HG02763 (cell line): ENCODE data around the gene TUBA3E.
A peak's percentile ranks its signal among the peaks of the same experiment; 100 is the strongest.
"Not testable (repeated sequence)": the region's sequence is repeated elsewhere in the genome, so short reads cannot be mapped to it uniquely, and the experiment has no call there.

Experiments
- ATAC-seq: cut with Tn5 transposase; IDR thresholded peaks from one replicate; pipeline ENCODE4 v1.9.1; 2021; ENCODE audit warnings: mild to moderate bottlenecking, moderate library complexity; ENCODE audit not compliant: unreplicated experiment

The TUBA3E gene

DNA sequence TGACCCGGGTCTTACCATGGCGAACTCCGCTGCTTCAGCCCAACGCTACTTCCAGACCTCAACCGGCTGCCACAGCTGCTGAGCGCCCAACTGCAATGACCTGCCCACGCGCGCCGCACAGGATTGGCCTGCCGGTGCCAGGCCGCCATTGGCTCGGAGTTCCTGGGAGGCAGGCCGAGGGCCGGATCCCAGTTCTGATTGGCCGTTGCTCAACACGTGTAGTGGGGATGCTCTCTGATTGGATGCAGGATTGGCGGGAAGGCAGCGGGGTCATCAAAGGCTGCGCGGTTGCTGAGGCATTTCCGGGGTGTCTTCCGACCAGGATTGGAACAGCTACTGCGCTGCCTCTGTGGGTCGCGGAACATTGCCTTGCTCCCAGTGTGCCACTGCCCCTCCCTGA lies at the start of gene TUBA3E:
TUBA3E (minus strand) TSS at position 97 of the 400 bp plus-strand sequence; CDS start at position 18, 79 bp downstream.
- no peak for ATAC-seq

DNA sequence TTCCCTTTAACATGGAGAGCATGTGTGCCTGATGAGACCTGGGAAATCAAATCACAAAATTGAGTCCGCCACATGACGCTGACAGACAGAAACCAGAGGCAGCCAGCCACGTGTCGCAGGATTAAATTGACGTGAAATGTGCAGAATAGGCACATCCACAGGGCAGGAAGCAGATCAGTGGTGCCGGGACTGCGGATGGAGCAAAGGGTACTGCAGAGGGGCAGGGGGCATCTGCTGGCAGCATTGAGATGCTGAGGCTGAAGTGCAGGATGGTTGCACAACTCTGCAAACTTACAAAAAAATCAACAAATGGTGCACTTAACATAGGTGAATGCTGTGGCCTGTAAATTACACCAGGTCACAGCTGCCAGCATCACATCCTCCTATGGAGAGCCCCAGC lies 48.2 kb upstream of the TUBA3E start:
- no peak for ATAC-seq

DNA sequence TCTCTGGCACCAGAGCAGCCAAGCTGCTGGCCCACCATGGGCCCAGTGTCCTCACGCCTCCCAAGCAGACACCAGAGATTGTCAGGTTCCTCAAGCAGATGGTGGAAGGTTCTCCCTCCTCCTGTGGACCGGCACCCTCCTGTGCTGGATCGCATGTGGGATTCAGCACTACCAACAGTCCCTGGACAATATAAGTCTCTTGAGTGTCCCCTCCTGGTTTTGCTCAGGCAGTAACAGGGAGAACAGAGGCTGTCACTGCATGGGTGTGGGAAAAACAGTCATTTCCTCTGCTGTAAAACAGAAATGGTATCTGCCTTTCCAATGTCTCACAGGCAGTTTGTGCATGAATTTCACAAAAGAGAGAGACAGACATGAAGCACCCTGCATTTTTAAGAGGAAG lies 47.7 kb upstream of the TUBA3E start:
- no peak for ATAC-seq

DNA sequence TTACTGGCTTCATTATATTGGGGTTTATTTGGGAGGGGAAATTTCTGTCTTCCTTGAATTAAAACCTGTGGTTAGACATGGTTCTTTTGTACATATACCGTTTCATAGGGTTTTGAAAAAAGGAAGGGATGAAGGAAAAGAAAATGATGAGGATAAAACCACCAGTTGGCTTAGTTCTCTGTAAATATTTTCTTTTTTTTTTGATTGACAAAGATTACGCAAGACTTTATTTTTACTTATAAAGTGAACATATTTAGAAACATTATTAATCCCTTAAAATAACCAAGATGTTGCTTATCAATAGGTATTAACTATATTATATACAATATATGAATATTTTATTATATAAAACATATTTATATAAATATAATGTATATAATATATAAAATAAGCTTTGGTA lies 45.1 kb upstream of the TUBA3E start:
- ATAC-seq = no peak

DNA sequence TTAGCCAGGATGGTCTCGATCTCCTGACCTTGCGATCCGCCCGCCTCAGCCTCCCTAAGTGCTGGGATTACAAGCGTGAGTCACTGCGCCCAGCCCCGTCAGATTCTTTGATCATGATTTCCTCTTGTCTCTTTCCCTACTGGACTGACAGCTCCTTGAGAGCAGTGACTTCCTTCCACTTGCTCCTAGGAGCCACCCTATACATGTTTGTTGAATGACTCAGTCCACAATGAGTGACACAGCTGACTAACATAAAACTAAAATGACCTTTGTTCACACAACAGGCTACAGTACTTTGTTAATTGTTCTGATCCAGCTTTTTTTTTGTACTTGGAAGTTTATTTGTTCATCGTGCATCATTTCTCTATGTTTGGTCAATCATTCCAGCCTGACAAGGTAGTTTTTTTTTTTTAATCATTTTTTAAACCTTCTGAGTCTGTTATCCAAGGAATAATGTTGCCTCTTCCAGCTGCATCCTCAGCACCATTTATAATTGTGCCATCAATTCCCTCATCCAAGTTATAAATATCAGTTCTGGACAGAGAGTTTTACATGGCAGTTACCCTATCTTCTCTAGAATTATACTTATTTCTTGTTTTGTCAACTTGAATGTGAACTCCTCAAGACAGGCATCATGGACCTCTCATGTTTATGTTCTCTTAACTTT lies 42.9 kb upstream of the TUBA3E start:
- no peak for ATAC-seq

DNA sequence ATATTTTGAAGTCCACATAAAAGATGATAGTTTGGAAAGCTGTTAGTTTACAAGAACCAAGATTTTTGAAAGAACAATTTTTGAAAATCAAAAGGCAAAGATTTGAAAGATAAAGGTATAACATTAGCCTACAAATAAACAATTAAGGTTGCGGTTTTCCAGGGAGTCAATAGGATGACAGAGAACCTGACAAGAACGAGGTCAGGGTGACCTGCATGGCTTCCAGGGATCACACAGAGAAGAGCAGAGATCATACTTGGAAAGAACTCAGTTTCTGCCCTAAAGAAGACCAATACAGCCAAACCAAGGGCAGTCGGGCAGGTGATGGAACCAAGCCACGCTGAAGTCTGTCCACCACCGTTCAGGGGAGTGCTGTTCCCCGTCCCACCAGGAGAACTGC lies 41.3 kb upstream of the TUBA3E start:
- not testable (repeated sequence) for ATAC-seq

DNA sequence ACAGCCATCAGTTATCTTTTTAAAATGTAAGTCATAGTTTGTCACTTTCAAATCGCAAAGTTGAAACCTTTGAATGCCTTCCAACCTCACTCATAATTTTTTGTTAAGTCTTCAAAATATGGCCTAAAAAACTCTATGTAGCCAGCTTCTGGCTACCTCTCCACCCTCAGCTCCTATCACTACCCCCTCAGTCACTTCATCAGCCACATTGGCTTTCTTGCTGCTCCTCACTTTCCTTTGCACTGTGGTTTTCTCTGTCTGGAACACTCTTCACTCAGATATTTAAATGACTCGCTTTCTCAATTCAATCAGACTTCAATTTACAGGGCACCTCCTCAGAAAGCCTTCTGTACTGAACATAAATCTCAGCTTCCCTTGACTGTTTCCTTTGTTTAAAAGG lies 34.8 kb upstream of the TUBA3E start:
- not testable (repeated sequence) for ATAC-seq

DNA sequence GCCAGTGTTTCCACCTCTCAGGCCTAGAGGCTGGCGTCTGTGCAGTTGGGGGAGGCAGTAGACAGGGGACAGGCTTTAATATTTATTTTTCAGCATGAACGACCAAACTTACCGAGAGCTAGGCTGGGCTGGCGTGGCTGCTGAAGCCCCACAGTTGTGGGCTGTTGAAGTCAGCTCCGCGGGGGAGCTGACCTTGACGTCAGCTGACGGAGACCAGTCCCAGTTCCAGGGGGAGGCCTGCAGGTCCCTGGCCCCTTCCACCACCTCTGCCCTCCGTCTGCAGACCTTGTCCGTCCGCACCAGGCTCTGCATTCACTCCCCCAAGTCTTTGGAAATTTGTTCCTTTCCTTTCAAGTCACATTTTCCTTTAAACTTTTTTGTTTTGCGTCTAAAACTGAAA lies 33.4 kb upstream of the TUBA3E start:
- no peak for ATAC-seq

DNA sequence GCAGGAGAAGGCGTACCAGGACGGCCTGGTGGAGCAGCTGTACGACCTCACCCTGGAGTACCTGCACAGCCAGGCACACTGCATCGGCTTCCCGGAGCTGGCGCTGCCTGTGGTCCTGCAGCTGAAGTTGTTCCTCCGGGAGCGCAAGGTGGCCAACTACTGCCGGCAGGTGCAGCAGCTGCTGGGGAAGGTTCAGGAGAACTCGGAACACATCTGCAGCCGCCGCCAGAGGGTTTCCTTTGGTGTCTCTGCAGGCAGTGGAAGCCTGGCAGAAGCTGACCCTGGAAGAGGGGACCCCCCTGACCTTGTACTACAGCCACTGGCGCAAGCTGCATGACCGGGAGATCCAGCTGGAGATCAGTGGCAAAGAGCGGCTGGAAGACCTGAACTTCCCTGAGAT lies 32.7 kb upstream of the TUBA3E start:
- ATAC-seq = not testable (repeated sequence)

DNA sequence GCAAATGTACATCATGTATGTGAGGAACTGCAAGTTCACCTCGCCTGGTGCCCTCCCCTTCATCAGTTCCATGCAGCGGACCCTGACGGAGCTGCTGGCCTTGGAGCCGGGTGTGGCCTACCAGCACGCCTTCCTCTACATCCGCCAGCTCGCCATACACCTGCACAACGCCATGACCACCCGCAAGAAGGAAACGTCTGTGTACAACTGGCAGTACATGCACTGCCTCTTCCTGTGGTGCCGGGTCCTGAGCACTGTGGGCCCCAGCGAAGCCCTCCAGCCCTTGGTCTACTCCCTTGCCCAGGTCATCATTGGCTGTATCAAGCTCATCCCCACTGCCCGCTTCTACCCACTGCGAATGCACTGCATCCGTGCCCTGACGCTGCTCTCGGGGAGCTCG lies 32.1 kb upstream of the TUBA3E start:
- not testable (repeated sequence) for ATAC-seq

DNA sequence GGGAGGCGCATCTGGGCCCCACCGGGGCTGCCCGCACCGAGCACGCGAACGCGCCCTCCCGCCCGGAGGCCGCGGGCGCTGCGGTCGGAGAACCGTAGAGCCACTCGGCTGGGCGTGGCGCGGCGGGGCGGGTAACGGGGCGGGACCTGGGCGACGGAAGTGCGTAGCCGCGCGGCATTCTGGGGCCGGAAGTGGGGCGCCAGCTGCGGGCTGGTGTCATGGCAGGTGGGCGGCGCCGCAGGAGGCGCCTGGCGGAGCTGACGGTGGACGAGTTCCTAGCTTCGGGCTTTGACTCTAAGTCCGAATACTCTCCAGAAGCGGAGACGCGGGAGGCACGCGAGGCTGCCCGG lies 30.9 kb upstream of the TUBA3E start:
- peak; percentile 89 for ATAC-seq

DNA sequence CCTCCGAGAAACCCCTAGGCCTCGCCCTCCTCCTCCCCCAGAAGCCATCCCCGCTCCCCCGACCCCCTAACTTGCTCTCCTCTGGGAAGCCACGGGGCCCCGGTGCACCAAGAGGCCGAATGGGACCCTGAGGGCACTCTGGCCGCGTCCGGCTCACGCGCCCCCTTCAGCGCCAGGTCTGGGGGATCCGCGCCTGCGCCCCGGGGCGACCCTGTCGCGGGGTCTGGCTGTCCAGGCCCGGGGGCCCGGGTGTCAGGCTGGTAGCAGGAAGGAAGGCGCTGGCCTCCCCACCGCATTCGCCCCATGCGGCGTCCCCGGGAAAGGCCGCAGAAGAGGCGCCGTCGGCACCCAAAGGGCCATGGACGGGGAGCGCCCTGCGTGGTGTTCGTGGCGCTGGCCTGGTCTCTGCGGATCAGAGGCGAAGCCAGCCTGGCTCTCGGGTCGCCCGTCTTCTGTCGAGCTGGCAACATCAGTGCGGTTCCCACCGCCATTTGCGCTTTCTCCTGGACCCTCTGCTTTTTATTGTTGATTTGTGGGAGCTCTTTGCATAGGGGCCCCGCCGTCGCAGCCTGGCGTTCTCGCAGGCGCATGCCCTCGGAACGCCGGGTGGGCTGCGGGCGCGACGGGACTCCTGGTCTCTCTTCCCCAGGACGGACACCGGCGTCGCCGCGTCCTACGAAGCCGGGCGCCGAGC lies 30.4 kb upstream of the TUBA3E start:
- ATAC-seq = not testable (repeated sequence)

DNA sequence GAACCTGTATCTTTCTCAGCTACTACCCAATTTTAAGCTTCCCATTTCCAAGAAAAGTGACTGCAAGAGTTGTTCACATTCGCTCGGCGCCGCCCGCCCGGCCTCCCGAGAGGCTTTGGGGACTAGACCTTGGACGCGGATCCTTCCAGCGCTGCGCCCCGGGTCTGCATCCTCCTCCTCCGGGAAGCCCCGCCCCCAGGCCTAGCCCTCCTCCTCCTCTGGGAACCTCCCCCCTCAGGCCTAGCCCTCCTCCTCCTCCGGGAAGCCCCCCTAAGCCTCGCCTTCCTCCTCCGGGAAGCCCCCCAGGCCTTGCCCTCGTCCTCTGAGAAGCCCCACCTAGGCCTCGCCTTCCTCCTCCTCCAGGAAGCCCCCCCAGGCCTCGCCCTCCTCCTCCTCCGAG lies 29.8 kb upstream of the TUBA3E start:
- ATAC-seq = not testable (repeated sequence)

DNA sequence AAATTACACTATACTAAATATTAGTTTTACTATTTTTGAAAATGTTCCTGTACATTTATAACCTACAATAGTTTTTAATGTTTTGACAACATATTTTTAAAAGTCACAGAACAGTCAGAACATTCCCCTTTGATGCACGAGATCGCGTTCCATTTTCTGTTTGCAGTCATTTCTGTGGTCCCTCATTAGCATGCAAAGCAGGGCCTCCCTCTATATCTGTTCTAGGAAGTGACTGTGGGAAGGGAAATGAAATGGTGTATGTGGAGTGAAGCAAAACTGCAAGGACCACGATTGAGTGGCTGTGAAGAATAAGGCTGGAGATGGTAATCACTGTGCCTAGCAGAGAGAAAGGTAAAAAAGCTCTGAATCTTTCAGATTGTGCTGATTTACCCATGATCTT lies 24.3 kb upstream of the TUBA3E start:
- ATAC-seq = peak; percentile 82

DNA sequence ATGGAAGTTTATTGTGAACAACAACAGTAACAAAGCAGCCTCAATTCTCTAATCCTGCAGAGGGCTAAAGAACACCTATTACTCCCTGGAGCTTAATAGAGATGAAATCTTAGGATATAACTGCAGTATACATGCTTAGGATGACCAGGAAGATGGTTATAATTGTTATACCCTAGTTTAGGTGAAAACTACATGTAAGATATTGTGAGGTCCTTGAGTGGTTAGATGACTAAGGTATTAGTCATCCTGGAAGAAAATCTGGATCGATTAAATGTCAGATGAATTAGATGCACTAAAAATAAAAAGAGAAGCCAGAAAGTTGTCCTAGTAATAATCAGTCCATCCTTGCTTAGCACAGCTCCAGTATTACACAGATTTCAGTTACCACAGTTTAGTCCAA lies 22.3 kb upstream of the TUBA3E start:
- not testable (repeated sequence) for ATAC-seq

DNA sequence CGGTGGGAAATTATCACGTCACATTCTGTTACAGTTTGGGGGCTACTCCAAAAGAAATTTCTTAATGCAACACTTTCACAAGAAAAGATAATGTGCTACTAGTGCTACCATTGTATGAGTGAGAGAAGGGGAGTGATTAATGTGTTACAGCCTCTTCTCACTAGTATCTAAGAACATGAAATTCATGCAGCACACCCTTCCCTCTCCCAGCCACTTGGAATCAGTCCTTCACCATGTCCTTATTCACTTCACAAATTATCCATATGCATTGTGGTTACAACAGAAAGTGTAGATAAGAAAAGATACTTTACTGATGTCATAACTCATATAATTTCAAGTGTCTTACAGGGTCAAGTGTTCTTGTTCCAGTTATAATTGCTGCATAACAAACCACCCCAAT lies 20.9 kb upstream of the TUBA3E start:
- not testable (repeated sequence) for ATAC-seq

DNA sequence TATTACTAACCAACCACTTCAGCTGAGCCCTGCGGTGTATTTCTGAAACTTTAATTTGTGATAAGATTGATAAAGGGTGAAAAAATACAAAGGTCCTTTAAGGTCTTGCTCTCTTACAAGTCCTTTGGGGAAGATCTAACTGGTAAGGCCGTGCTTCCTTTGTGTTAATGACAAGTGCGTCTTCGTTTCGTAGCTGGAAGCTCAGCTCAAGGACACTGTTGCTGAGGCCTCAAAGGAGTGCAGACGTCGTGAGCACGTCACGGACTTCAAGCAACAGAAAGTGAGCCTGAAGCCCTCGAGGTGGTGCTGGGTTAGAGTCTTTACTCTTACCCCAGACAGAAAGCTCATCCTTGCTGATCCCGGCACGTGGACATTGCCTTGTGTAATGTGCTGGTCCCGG lies 8.8 kb upstream of the TUBA3E start:
- ATAC-seq = not testable (repeated sequence)

DNA sequence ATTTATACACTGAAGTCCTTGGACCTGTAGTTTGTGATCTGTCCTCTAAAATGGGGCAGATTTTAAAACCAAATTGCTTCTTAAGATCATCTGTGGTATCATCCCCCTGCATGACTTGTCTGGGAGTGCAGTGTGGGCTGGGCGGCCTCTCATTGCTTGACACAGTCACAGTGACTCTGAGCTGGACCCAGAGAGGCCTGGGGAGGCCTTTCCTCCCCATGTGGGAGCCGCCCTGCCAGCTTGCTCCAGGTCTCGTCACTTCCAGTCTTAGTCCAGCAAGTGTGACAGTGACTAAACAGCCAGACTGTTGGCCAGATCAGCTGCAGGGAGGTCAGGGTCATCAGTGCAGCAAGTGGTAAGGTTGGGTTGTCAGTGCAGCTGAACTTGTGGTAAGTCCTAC lies 4.9 kb upstream of the TUBA3E start:
- ATAC-seq = not testable (repeated sequence)

DNA sequence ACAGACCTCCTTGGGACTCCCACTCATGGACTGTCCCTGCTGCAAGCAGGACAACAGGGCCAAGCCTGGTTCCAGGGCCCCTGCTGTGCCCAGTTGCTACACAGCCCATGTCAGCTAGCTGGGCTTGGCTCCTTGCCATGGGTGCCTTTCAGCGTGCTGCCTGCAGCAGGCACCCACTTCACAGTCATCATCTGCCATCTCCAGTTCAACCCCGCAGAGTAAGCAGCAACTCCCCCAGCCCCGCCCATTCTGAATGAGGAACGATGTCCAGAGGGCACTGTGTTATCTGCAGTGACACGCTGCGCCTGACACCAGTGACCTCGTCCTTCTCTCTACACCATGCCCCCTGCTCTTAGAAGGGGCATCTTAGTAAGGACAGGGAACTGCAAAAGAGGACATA lies 4.3 kb upstream of the TUBA3E start:
- ATAC-seq = not testable (repeated sequence)

DNA sequence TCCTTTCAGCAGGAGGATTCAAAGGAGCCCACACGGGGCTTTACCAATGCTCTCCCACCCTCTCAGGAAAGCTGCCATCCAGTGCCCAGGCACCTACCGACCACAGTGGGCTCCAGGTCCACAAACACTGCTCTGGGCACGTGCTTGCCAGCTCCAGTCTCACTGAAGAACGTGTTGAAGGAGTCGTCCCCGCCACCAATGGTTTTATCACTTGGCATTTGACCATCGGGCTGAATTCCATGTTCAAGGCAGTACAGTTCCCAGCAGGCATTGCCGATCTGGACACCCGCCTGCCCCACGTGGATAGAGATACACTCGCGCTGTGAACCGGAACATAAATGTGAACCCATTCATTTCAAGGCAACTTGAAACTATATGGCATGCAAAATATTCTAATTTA lies 2.2 kb downstream of the TUBA3E start:
- not testable (repeated sequence) for ATAC-seq

DNA sequence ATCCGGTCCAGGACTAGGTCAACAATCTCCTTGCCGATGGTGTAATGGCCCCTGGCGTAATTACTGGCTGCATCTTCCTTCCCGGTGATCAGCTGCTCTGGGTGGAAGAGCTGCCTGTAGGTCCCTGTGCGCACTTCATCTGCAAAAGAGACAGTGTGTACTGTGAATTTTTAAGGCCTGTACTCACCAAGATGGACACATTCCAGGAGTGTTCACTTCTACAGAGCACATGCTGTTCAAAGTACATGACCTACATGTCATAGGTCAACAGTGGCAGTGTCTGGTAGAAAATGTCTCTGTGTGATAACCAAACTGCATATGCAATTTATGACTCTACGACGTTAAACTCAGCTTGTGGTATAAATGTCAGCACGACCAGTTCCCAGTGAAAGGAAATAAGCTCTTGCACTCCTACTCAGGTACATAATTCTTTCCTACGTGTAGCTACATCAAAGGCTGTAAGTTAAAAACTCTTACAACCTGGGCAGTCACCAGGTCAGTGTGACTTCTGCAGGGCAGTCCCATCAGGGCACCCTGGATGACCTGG lies 3.1 kb downstream of the TUBA3E start:
- ATAC-seq = not testable (repeated sequence)

DNA sequence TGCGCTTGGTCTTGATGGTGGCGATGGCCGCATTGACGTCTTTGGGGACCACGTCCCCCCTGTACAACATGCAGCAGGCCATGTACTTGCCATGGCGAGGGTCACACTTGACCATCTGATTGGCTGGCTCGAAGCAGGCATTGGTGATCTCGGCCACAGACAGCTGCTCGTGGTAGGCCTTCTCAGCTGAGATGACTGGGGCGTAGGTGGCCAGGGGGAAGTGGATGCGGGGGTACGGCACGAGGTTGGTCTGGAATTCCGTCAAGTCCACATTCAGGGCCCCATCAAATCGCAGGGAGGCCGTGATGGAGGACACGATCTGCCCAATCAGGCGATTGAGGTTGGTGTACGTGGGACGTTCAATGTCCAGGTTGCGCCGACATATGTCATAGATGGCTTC lies 4.4 kb downstream of the TUBA3E start:
- ATAC-seq = not testable (repeated sequence)
